HepG2 (cell line): ENCODE results near the gene ABCC8.

Source experiments
- ADNP ChIP-seq: sonication (generic); formaldehyde crosslinking; IDR thresholded peaks from 2 replicates; pipeline ENCODE4 v1.4.0; 2020; ENCODE audit warnings: missing genetic modification reagents
- RBAK ChIP-seq: sonication (generic); formaldehyde crosslinking; IDR thresholded peaks from 2 replicates; pipeline ENCODE4 v1.5.1; 2020; ENCODE audit warnings: mild to moderate bottlenecking, missing genetic modification reagents
- ZNF251 ChIP-seq: sonication (generic); formaldehyde crosslinking; IDR thresholded peaks from 2 replicates; pipeline ENCODE4 v1.9.0; 2021; ENCODE audit warnings: mild to moderate bottlenecking, missing genetic modification reagents
- ZNF709 ChIP-seq: sonication (generic); formaldehyde crosslinking; IDR thresholded peaks from 2 replicates; pipeline ENCODE4 v1.5.0; 2020; ENCODE audit warnings: mild to moderate bottlenecking, missing genetic modification reagents
- ZNF841 ChIP-seq: sonication (generic); formaldehyde crosslinking; IDR thresholded peaks from 2 replicates; pipeline ENCODE4 v1.8.1; 2023; ENCODE audit warnings: missing genetic modification reagents, borderline replicate concordance
- ZNF883 ChIP-seq: sonication (generic); formaldehyde crosslinking; IDR thresholded peaks from 2 replicates; pipeline ENCODE4 v1.5.1; 2020; ENCODE audit warnings: mild to moderate bottlenecking, missing genetic modification reagents; ENCODE audit errors: not compliant biosample characterization
- TF ChIP-seq, protein P1 (sequence below): sonication (generic); formaldehyde crosslinking; IDR thresholded peaks from 2 replicates; pipeline ENCODE4 v1.4.0; 2020; ENCODE audit warnings: missing genetic modification reagents
- TF ChIP-seq, protein P2 (sequence below), 2 experiments: sonication (generic) in 1 of 2; formaldehyde crosslinking in 1 of 2; IDR thresholded peaks; 2 replicates each; pipeline versions ENCODE4 v1.6.1 to v1.9.0; 2014 to 2022; ENCODE audit warnings: antibody characterized with exemption in 1 of 2, borderline replicate concordance in 1 of 2, inconsistent platforms in 1 of 2, low read depth in 1 of 2, missing genetic modification reagents in 1 of 2
- TF ChIP-seq, protein P3 (sequence below): sonication (generic); formaldehyde crosslinking; IDR thresholded peaks from 2 replicates; pipeline ENCODE4 v1.5.0; 2020; ENCODE audit warnings: mild to moderate bottlenecking, missing genetic modification reagents, moderate library complexity
- TF ChIP-seq, protein P4 (sequence below): sonication (generic); formaldehyde crosslinking; IDR thresholded peaks from 2 replicates; pipeline ENCODE4 v1.4.0; 2020; ENCODE audit warnings: missing genetic modification reagents
- TF ChIP-seq, protein P5 (sequence below): sonication (generic); formaldehyde crosslinking; IDR thresholded peaks from 2 replicates; pipeline ENCODE4 v1.9.0; 2021; ENCODE audit warnings: missing genetic modification reagents, mild to moderate bottlenecking, borderline replicate concordance
- TF ChIP-seq, protein P6 (sequence below): sonication (generic); formaldehyde crosslinking; IDR thresholded peaks from 2 replicates; pipeline ENCODE4 v1.4.0; 2020; ENCODE audit warnings: missing genetic modification reagents, mild to moderate bottlenecking, borderline replicate concordance

DNA sequence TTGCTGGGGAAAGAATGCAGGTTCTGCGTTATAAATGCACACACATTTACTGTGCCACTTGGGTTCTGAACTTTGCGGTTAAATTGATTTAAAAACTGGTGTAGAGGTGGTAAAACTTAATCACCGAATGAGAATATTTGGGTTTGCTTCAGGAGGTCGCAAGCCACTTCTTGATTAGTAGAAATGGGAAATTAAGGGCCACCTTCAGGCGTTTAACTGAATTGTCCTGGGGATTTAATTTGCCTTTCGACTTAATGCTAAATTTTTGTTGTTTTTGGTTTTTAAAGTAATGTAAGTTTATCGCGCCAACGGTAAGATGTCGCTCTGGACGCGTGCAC, 125.5 kb downstream of the ABCC8 start:
- no peak for TF ChIP-seq ZNF251 (CRISPR knock-in tag)
- TF ChIP-seq, protein P1, sequence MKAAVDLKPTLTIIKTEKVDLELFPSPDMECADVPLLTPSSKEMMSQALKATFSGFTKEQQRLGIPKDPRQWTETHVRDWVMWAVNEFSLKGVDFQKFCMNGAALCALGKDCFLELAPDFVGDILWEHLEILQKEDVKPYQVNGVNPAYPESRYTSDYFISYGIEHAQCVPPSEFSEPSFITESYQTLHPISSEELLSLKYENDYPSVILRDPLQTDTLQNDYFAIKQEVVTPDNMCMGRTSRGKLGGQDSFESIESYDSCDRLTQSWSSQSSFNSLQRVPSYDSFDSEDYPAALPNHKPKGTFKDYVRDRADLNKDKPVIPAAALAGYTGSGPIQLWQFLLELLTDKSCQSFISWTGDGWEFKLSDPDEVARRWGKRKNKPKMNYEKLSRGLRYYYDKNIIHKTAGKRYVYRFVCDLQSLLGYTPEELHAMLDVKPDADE: no peak
- TF ChIP-seq, protein P2, sequence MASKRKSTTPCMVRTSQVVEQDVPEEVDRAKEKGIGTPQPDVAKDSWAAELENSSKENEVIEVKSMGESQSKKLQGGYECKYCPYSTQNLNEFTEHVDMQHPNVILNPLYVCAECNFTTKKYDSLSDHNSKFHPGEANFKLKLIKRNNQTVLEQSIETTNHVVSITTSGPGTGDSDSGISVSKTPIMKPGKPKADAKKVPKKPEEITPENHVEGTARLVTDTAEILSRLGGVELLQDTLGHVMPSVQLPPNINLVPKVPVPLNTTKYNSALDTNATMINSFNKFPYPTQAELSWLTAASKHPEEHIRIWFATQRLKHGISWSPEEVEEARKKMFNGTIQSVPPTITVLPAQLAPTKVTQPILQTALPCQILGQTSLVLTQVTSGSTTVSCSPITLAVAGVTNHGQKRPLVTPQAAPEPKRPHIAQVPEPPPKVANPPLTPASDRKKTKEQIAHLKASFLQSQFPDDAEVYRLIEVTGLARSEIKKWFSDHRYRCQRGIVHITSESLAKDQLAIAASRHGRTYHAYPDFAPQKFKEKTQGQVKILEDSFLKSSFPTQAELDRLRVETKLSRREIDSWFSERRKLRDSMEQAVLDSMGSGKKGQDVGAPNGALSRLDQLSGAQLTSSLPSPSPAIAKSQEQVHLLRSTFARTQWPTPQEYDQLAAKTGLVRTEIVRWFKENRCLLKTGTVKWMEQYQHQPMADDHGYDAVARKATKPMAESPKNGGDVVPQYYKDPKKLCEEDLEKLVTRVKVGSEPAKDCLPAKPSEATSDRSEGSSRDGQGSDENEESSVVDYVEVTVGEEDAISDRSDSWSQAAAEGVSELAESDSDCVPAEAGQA (IDR thresholded peaks at IDR 0.05; ENCODE audit: low read depth): no peak
- TF ChIP-seq, protein P2 (CRISPR knock-in tag; IDR thresholded peaks at IDR 0.05; ENCODE audit: borderline replicate concordance): no peak
- TF ChIP-seq, protein P3, sequence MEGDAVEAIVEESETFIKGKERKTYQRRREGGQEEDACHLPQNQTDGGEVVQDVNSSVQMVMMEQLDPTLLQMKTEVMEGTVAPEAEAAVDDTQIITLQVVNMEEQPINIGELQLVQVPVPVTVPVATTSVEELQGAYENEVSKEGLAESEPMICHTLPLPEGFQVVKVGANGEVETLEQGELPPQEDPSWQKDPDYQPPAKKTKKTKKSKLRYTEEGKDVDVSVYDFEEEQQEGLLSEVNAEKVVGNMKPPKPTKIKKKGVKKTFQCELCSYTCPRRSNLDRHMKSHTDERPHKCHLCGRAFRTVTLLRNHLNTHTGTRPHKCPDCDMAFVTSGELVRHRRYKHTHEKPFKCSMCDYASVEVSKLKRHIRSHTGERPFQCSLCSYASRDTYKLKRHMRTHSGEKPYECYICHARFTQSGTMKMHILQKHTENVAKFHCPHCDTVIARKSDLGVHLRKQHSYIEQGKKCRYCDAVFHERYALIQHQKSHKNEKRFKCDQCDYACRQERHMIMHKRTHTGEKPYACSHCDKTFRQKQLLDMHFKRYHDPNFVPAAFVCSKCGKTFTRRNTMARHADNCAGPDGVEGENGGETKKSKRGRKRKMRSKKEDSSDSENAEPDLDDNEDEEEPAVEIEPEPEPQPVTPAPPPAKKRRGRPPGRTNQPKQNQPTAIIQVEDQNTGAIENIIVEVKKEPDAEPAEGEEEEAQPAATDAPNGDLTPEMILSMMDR: no peak
- TF ChIP-seq, protein P4, sequence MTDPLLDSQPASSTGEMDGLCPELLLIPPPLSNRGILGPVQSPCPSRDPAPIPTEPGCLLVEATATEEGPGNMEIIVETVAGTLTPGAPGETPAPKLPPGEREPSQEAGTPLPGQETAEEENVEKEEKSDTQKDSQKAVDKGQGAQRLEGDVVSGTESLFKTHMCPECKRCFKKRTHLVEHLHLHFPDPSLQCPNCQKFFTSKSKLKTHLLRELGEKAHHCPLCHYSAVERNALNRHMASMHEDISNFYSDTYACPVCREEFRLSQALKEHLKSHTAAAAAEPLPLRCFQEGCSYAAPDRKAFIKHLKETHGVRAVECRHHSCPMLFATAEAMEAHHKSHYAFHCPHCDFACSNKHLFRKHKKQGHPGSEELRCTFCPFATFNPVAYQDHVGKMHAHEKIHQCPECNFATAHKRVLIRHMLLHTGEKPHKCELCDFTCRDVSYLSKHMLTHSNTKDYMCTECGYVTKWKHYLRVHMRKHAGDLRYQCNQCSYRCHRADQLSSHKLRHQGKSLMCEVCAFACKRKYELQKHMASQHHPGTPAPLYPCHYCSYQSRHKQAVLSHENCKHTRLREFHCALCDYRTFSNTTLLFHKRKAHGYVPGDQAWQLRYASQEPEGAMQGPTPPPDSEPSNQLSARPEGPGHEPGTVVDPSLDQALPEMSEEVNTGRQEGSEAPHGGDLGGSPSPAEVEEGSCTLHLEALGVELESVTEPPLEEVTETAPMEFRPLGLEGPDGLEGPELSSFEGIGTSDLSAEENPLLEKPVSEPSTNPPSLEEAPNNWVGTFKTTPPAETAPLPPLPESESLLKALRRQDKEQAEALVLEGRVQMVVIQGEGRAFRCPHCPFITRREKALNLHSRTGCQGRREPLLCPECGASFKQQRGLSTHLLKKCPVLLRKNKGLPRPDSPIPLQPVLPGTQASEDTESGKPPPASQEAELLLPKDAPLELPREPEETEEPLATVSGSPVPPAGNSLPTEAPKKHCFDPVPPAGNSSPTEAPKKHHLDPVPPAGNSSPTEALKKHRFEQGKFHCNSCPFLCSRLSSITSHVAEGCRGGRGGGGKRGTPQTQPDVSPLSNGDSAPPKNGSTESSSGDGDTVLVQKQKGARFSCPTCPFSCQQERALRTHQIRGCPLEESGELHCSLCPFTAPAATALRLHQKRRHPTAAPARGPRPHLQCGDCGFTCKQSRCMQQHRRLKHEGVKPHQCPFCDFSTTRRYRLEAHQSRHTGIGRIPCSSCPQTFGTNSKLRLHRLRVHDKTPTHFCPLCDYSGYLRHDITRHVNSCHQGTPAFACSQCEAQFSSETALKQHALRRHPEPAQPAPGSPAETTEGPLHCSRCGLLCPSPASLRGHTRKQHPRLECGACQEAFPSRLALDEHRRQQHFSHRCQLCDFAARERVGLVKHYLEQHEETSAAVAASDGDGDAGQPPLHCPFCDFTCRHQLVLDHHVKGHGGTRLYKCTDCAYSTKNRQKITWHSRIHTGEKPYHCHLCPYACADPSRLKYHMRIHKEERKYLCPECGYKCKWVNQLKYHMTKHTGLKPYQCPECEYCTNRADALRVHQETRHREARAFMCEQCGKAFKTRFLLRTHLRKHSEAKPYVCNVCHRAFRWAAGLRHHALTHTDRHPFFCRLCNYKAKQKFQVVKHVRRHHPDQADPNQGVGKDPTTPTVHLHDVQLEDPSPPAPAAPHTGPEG (CRISPR knock-in tag): no peak
- no peak for TF ChIP-seq ADNP (CRISPR knock-in tag)
- TF ChIP-seq RBAK (CRISPR knock-in tag): no peak
- TF ChIP-seq, protein P5, sequence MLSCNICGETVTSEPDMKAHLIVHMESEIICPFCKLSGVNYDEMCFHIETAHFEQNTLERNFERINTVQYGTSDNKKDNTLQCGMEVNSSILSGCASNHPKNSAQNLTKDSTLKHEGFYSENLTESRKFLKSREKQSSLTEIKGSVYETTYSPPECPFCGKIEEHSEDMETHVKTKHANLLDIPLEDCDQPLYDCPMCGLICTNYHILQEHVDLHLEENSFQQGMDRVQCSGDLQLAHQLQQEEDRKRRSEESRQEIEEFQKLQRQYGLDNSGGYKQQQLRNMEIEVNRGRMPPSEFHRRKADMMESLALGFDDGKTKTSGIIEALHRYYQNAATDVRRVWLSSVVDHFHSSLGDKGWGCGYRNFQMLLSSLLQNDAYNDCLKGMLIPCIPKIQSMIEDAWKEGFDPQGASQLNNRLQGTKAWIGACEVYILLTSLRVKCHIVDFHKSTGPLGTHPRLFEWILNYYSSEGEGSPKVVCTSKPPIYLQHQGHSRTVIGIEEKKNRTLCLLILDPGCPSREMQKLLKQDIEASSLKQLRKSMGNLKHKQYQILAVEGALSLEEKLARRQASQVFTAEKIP (CRISPR knock-in tag): no peak
- TF ChIP-seq, protein P6, sequence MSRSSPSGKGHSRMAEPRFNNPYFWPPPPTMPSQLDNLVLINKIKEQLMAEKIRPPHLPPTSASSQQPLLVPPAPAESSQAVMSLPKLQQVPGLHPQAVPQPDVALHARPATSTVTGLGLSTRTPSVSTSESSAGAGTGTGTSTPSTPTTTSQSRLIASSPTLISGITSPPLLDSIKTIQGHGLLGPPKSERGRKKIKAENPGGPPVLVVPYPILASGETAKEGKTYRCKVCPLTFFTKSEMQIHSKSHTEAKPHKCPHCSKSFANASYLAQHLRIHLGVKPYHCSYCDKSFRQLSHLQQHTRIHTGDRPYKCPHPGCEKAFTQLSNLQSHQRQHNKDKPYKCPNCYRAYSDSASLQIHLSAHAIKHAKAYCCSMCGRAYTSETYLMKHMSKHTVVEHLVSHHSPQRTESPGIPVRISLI (CRISPR knock-in tag): no peak
- no peak for TF ChIP-seq ZNF841 (CRISPR knock-in tag)
- no peak for TF ChIP-seq ZNF883 (CRISPR knock-in tag)
- TF ChIP-seq ZNF709 (CRISPR knock-in tag): no peak
